WTC11 (cell line): ENCODE results near the gene SAT1.

Experiments used
- CTCF ChIP-seq: fragments of 200-600 bp; IDR thresholded peaks from 2 replicates; pipeline ENCODE4 v1.8.0; 2022; ENCODE audit warnings: antibody characterized with exemption
- MYBL2 ChIP-seq: sonication (generic); formaldehyde crosslinking; IDR thresholded peaks from 2 replicates; pipeline ENCODE4 v1.8.1; 2023; ENCODE audit warnings: mild to moderate bottlenecking, moderate library complexity, missing genetic modification reagents
- PRDM15 ChIP-seq: sonication (generic); formaldehyde crosslinking; IDR thresholded peaks from 2 replicates; pipeline ENCODE4 v1.8.0; 2022; ENCODE audit warnings: missing genetic modification reagents
- SP1 ChIP-seq: sonication (generic); formaldehyde crosslinking; conservative IDR thresholded peaks from 2 replicates; pipeline ENCODE4 v1.8.1; 2022; ENCODE audit warnings: missing genetic modification reagents
- ZNF263 ChIP-seq: sonication (generic); formaldehyde crosslinking; IDR thresholded peaks from 2 replicates; pipeline ENCODE4 v1.8.1; 2022; ENCODE audit warnings: low read depth, mild to moderate bottlenecking, moderate library complexity, missing genetic modification reagents

GRCh38 chrX:23822841-23823240, 39.9 kb downstream of the SAT1 start:
- TF ChIP-seq ZNF263 (no peak), PRDM15 (no peak), MYBL2 (CRISPR knock-in tag) (no peak), CTCF (no peak), SP1 (CRISPR knock-in tag) (no peak)
